DMS53 treated with DMSO at 0.1 percent for 48 hours (cell line): ENCODE results near the gene OSBPL10.
"Not testable (repeated sequence)": the region's sequence is repeated elsewhere in the genome, so short reads cannot be mapped to it uniquely, and the experiment has no call there.

Experiments used
- DNase-seq: peaks from one replicate; lab custom pipeline; 2025; ENCODE audit not compliant: unreplicated experiment; lab: John Stamatoyannopoulos, UW

The OSBPL10 gene

DNA sequence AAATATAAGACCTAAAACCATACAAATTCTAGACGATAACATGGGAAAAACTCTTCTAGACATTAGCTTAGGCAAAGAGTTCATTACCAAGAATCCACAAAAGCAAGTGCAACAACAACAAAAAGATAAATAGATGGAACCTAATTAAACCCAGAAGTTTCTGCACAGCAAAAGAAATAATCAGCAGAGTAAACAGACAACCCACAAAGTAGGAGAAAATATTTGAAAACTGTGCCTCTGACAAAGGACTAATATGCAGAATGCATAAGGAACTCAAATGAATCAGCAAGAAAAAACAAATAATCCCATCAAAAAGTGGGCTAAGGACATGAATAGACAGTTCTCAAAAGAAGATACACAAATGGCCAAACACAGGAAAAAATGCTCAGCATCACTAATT lies 198.8 kb downstream of the OSBPL10 start:
- not testable (repeated sequence) for DNase-seq

DNA sequence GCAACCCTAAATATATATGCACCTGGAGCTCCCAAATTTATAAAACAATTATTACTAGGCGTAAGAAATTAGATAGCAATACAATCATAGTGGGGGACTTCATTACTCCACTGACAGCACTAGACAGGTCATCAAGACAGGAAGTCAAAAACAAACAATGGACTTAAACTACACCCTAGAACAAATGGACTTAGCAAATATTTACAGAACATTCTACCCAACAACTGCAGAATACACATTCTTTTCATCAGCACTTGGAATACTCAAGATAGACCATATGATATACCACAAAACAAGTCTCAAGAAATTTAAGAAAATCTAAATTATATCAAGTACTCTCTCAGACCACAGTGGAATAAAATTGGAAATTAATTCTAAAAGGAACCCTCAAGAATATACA lies 201.5 kb downstream of the OSBPL10 start:
- DNase-seq, result no peak

DNA sequence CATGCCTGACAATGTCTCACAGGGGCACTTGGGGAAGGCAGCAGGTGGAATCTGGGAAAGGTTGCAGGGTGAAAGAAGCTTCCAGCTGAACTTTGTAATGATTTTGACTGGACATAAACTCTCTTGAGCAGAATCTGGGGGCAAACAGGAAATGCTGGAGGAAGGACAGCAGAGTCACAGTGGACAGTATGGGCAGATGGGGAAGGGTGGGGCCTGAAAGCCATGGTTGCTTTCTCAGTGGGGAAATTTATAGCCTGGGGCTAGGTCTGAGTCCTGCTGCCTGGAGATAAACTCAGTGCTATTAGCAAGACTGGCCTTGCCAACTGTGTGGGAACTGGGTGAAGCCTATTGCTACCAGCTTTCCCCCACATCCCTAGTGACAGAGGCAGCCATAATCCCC lies 203.2 kb downstream of the OSBPL10 start:
- no peak for DNase-seq

DNA sequence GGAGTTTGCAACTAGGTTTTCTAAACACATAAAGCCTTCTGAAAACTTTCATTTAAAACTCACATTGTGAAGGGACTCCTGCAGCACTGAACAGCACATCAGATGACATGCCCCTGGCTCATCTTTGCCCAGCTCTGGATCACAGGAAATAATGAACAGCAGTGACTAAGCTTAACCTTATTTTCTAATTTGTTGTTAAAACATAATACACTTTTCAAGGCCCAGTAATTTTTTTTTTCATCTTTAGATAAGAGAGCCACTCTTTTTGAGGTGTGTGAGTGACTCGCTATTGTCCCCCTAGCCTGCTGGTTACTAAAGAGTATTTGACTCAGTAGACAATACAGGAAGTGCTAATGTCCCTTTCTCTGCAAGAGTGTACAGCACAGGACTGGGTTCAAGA lies 204.0 kb downstream of the OSBPL10 start:
- no peak for DNase-seq

DNA sequence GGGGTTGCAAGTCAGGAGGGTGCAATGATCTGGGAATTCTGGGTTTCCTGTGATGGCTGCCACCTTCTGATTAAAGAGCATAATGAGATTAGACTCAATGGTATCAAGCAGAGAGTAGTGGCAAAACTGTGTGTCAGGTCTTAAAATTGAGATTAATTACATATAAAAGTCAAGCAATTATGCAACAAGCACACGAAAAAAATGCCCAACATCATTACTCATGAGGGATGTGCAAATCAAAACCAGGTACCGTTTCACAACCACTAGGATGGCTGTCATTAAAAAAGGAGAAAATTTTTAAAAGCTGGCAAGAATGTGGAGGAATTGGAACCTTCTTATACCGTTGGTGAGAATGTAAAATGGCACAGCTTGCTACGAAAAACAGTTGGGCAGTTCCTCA lies 205.0 kb downstream of the OSBPL10 start:
- no peak for DNase-seq

DNA sequence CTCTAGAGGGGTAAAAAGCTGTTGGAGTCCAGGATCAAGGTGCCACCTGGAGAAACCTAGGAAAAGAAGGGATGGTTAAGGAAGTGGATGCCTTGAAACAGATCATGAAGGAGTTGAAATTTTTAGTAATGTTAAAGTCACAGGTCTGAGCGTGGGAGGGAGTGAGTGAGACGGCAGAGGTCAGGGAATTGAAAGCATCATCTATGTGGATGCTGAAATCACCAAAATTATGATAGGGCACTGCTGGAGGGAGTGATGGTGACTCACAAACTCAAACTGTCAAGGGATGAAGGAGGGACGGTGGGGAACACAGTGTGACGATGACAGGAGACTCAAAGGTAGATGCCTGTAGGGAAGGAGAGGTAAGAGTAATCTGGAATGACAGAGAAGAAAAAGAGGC lies 205.7 kb downstream of the OSBPL10 start:
- DNase-seq, result no peak

DNA sequence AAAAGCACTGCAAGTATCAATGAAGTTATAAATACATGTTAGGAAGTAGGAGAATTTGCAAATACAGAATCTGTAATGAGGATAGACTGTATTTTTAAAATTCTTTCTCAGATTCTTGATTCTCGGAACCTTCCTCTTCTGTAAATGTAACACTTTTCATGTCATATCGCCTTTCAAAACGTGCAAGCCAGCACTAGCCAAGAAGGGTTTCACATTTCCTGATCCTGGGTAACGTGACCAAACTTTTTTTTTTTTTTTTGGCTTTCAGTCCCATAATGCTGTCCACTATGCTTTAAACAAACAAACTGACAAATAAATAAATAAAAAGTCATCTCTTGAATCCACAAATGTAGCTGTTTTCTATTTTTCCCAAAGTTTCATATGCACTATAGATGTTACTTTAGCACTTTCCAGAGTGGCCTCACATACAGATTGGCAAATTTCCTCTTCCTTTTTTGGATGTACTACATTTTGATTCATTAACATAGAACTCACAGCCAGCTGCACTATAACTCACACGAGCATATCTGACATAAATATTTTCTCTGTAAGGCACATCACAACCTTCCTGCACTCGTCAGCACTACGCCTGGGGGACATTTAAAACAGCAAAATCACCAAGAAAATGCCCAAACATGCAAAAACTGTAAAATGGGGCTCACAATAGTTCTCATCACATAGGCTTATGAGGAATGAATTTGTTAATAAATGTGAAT lies 208.1 kb downstream of the OSBPL10 start:
- DNase-seq, result no peak

DNA sequence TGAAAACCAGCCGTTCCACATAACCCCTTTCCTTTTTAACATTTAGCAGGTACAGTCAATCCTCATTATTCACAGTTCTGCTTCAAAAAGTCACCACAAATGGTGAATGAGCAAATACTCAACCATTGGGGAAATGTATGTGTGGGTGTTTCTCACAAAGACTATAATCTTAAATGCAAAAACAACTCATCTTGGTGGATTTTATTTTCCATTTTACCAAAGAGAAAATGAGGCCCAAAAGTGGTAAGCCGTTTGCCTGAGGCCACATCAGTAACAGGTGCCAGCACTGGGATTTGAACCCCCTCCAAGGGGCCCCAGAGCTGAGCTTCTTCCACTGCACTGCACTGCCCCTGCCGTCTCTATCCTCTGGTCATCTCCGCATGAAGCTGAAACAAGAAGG lies 208.8 kb downstream of the OSBPL10 start:
- no peak for DNase-seq

DNA sequence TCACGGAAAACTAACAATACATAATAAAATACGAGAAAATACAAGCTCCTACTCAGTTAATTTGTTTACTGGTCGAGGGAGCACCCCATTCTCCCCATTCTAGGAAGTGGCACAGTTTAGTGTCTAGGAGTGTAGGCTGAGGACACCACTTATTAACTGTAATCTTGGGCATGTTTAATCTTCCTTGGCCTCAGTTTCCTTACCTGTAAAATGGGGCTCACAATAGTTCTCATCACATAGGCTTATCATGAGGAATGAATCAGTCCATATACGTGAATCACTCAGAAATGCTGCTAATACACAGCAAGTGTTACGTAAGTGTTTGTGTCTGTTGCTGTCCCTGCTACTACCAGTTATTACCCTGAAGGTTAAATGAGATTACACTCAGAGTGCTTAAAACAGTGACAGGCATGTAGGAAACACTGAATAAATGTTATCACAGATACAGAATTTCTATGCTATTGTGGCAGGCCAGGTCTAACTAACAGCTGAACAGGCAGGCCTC lies 210.2 kb downstream of the OSBPL10 start:
- DNase-seq, result no peak

DNA sequence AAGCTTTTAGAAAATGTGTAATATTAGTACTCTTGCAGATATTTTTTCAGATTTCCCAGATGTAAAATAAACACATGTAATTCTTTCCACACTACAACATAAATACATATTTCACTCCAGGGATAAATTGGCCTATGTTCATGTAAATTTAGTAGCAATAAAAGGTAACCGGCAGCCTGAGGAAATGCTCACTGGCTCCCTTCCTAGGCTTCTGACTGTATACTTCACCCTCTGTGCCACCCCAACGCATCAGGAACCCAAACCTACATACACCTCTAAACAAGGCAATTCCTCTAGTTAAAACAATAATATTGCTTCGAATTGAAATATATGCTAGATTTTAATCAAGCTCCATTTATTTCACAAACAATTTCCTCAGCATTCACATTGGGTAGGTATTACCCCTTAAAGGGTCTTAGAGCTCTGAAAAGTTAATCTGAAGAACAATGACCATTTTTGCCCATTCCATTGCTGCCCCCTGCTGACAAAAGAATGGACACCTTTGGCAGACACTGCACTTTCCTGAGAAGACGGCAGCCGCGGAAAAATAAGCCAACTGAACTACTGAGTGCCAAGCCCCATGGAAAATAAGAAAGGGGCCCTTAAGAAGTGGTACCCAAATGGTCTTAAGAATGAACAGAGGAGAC lies 212.5 kb downstream of the OSBPL10 start:
- no peak for DNase-seq

DNA sequence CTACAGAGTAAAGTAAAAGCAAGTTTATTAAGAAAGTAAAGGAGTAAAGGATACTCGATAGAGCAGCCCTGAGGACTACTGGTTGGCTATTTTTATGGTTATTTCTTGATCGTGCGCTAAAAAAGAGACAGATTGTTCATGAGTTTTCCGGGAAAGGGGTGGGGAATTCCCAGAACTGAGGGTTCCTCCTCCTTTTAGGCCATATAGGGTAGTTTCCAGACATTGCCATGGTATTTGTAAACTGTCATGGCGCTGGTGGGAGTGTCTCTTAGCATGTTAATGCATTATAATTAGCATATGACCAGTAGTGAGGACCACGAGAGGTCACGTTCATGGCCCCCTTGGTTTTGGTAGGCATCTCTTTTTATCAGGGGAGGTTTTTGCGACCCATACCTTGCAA lies 213.1 kb downstream of the OSBPL10 start:
- no peak for DNase-seq

DNA sequence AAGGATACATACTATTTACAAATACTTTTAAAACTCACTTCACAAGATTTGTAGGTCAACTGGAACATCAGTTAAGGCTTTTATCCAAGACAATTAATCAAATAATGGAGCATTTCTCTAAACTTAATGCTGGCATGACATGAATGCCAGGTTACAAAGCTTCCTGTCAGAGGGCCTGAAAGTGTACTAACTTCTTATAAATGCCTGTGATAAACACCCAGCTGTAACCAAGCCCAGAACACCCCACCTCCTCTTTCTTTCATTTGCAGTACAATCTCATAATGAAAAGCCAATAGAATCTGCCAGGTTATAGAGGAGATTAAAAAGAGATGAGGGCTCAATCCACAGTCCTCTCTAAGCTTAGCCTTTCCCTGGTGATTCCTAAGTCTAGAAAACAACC lies 214.4 kb downstream of the OSBPL10 start:
- DNase-seq, result no peak

DNA sequence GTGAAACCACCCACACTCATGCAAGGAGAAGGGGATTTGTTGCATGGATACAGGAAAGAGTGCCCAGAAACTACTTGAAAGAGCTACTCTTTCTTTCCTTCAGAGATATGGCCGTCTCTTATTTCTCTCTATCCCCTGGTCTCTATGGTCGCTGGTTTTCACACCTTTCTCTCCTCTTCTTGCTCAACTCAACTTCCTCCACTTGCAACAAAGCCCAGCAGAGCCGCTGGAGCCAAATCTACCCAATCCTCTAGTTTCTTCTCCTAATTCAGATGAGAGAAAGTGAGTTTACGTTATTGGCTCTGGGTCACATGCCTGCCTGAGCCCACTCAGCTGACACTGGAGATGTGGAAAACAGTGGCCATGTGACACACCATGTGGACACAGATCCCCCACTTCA lies 215.2 kb downstream of the OSBPL10 start:
- no peak for DNase-seq

DNA sequence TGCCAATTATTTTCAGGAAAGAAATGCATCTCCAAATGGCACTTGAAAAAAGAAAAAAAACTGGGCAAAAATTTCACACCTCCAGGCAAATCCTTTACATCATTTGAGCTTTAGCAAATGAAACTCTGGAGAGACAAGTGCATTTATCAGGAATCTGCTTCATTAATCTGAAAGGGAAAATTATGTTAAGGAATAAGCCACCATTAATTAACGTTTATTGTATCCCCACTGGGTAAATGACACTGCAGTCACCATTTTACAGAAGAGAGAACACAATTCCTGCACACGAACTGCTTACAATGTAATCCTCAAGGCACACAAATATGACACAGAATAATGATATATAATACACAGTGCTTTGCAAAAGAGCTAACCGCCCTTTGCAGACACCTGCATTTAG lies 217.3 kb downstream of the OSBPL10 start:
- DNase-seq, result no peak

DNA sequence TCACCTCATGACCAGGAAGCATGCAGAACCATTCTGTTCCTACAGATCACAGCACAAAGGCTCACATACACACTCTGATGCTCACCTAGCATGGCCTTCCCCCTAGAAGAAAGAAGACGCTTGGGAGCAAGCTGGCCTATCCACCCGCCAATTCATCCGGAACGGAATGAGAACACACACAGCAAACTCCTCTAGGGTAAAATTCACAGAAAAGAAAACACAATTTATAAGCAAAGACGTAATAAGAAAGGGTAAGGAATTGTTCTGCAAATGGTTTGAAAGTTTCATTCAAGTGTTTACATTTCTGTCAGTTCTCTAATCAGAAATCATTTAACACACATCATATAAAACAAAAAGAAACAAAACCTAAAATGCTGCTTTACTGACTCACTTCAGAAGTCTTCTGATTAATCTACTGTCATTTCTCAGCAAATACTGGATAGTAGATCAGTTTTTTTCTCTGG lies 218.1 kb downstream of the OSBPL10 start:
- DNase-seq, result no peak

DNA sequence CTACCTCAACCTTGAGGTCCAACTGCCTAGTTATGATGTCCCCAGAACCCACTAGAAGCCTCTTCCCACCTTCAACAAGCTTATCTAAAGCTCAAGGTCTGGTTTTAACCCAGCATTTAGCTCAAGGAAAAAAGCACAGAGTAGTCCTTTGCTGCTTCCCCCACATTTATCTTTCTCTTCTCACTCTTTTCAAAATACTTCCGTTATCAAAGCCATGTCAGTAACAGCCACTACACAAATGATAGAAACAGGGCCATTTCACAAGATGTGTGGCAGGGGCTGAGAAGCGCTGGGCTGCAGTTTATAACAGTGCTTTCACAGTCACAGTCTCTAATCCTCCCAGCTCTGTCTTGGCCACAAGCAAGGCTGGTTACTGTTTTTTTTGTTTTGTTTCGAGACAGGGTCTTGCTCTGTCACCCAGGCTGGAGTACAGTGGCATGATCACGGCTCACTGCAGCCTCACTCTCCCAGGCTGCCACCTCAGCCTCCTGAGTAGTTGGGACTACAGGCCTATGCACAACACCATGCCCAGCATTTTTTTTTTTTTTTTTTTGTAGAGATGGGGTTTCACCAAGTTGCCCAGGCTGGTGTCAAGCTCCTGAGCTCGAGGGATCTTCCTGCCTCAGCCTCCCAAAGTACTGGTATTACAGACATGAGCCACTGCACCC lies 218.8 kb downstream of the OSBPL10 start:
- no peak for DNase-seq

DNA sequence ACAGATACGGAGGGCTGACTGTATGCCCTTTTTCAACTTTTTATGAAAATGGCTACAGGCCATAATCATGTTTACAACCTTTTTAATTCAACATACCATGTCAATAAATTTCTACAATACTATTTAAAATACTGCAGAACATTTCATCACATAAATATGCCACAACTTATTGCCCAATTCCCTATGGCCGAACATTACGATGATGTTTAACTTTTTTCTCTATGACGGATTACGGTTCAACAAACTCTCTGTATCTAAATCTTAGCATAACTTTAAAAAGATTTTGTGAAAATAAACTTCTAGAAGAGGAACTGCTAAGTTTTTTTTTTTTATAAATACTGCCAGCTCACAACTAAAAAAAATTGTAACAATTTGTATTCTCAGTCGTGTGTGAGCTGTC lies 220.4 kb downstream of the OSBPL10 start:
- no peak for DNase-seq

DNA sequence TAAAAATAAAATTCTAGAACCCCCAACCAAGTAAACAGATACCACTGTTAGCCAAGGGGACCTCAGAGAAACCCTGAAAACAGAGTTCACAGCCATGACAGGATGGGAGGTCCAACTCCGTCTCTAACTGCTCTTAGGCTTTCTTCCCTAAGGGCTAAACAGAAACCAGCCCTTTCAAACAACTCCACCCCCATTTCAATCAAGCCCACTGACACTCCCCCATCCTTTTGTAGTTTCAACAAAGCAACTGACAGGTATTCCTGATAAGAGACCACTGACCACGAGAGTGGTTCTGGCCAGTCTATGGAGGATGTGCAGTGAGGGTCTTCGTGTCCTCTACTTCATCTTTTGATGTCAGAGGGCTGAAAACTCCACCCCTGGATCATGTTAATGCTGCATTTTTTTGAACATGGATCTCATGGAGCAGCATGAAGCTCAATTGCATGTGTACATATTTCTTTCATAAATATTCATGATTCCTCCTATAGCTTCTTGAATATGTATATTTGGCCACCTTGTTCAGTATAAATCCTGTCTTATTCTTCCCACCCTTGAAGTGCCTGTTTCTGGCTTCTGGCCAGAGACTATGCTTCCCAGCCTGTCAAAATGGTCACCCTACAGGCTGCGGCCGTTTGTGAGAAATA lies 222.6 kb downstream of the OSBPL10 start:
- no peak for DNase-seq

DNA sequence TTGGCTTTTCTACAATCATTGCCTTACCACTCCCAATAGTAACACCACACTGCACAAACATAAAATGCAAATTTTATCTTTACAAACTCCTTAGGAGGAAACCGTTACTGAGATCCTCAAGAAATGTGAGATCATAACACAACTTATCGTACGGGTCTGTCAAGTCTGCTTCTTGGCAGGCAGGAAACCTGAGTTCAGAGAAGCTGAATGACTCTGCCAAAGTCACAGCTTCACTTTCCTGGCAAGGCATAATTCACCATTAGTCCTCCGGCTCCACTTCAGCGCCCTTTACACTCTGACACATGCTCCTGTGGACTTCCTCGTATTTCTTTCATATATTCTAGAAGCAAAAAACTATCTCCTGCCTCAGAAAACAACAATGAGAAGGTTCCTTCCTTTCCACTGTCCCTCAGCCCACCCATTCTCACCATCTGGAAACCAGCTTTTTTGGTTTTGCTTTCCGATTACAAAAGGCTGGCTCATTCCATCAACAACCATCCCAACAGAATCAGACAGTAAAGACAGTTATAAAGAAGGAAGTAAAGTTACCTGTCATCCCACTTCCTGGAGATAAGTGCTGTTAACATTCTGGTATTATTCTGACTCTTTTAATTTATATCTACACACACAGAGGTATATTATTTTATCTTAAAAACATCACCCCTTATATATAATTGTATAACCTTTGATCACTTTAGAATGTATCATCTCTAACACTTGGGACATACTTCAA lies 225.0 kb downstream of the OSBPL10 start:
- DNase-seq, result no peak

DNA sequence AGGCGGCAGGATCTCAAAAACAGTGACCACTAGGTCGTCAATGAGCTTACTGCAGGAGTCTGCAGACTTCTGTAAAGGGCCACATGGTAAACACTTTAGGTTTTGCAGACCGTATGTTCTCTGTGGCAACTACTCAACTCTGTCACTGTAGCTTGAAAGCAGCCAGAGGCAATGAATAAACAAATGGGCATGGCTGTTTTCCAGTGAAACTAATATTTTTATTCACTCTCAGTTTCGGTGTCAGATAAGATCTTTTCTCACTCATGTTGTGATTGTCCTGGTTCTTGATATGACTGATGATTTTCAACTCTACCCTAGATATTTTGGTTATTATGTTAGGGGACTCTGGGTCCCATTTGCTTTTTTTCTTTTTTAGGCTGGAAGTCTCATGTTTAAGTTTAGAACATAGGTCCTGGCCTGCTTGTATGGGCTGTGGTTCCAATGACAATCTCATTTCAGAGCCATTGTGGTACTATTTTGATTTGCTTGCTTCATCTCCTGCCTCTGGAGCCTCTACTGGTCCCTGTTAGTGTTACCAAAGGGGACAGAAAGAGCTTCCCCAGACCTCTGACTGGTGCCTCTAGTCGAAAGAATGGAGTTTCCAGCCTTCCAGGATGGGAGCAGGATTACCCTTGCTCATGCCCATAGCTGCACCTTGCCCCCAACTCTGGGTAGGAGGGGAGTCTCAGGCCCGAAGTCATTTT lies 226.3 kb downstream of the OSBPL10 start:
- no peak for DNase-seq
